Naive B cell (primary cell): ENCODE measurements around the gene FBXW7. TPM values are rescaled to one million over a fixed set of nuclear protein-coding genes. Genes with fewer than 3 reads are reported as not detected.
A peak's percentile ranks its signal among the peaks of the same experiment; 100 is the strongest.

ENCODE experiments used
- ATAC-seq, 2 donors: fragments of 150-1000 bp; cut with Tn5 transposase; 2 replicates each; pipeline ENCODE4 v1.10.0; 2021; ENCODE audit warnings: low read depth in 2 of 2, mild to moderate bottlenecking in 2 of 2, moderate library complexity in 2 of 2
- DNase-seq: peaks from one replicate; pipeline ENCODE4 v3.0.0; 2022
- H3K27ac Mint-ChIP-seq, 6 donors: one replicate each; pipeline ENCODE4 v1.8.0; 2020 to 2022; ENCODE audit warnings: mild to moderate bottlenecking in 6 of 6, mixed read lengths in 6 of 6, moderate library complexity in 5 of 6, inconsistent platforms in 2 of 6
- H3K27me3 Mint-ChIP-seq, 3 donors: one replicate each; pipeline ENCODE4 v1.8.0; 2021 to 2022; ENCODE audit warnings: mixed read lengths in 3 of 3, mild to moderate bottlenecking in 1 of 3
- H3K36me3 Mint-ChIP-seq, 2 donors: one replicate each; pipeline ENCODE4 v1.8.0; 2020 to 2022; ENCODE audit warnings: mixed read lengths in 2 of 2, inconsistent platforms in 1 of 2, mild to moderate bottlenecking in 1 of 2
- H3K4me1 Mint-ChIP-seq, 3 donors: one replicate each; pipeline ENCODE4 v1.8.0; 2020 to 2022; ENCODE audit warnings: mixed read lengths in 3 of 3, inconsistent platforms in 1 of 3, mild to moderate bottlenecking in 1 of 3, moderate library complexity in 1 of 3
- H3K4me3 Mint-ChIP-seq, 8 donors: one replicate each; pipeline ENCODE4 v1.8.0; 2020 to 2022; ENCODE audit warnings: mild to moderate bottlenecking in 8 of 8, mixed read lengths in 8 of 8, moderate library complexity in 8 of 8, inconsistent platforms in 2 of 8
- H3K9me3 Mint-ChIP-seq, 7 donors: one replicate each; pipeline ENCODE4 v1.8.0; 2020 to 2022; ENCODE audit warnings: mixed read lengths in 7 of 7, mild to moderate bottlenecking in 5 of 7, inconsistent platforms in 2 of 7, moderate library complexity in 1 of 7
- polyA plus RNA-seq, 6 donors: library from polyadenylated mRNA; unstranded; fragments of 300-500 nt; fragmentation: Illumina TruSeq; gene quantifications; one replicate each; pipeline ENCODE4 v1.2.3, GENCODE V29; 2021; ENCODE audit warnings: low read depth in 6 of 6

Gene FBXW7
- polyA plus RNA-seq, 6 donors from 2014 or later, result 35.6 to 64.2 (median 39.0) TPM

DNA sequence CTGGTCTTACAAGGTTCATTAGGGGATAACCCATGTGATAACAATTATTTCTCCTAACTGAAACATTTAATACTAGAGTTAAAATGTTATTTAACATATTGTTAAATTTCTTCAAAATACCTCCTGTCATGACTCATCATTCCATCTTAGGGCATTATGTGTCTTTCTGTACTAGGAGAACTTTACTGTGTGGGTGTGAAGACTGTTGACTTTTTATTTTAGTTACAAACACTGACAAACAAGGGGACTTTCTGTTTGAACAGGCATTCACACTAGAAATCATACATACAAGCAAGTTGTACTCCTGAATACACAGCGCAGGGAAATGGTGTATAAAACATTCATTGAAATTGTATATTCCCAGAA lies 175.9 kb downstream of the FBXW7 start:
- ATAC-seq (no peak), DNase-seq (no peak)
- Mint-ChIP-seq H3K27me3 (no peaks in the 10 kb centered on the region), H3K9me3 (no peaks in the 10 kb centered on the region), H3K4me1 (peaks cover 10 to 25% (median 19%) of the 10 kb centered on the region in 3 donors), H3K27ac (peak overlapping the region in 3 of 6 donors; percentile 34 to 78 (median 41)), H3K36me3 (peaks cover 4% of the 10 kb centered on the region in 2 donors), H3K4me3 (no peak overlapping the region)

DNA sequence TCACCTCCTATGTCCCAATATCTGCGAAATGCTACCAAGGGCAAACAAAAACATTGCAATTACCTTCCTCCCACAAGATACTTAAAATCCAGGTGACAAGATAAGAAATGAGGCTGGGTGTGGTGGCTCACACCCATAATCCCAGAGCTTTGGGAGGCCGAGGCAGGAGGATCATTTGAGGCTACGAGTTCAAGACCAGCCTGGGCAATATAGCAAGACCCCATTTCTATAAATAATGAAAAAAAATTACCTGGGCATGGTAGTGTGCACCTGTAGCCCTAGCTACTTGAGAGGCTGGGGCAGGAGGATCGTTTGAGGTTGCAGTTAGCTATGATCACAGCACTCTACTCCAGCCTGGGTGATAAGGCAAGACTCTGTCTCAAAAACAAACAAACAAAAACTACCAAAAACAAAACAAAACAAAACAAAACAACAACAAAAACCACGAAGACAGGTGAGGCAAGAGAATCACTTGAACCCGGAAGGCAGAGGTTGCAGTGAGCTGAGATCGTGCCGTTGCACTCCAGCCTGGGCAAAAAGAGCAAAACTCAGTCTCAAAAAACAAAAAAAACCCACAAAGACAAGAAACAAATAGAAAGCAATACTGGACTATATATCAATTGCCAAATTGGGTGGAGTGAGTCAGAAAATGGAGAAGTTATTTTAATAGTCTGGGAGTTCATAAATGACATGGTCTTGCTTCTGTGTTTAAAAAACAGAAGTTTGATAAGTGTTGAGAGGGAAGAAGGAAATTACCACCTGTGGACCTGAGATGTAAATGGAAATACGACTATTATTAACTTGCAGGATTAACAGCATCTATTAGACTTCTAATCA lies 176.5 kb downstream of the FBXW7 start:
- H3K27me3 Mint-ChIP-seq, result no peaks in the 10 kb centered on the region
- peaks cover 8 to 22% (median 16%) of the 10 kb centered on the region in 3 donors for H3K4me1 Mint-ChIP-seq
- no peaks in the 10 kb centered on the region for H3K9me3 Mint-ChIP-seq
- H3K27ac Mint-ChIP-seq, result peak overlapping the region in 3 of 6 donors; percentile 34 to 83 (median 50)
- ATAC-seq (peak; percentile 49 to 53), DNase-seq (no peak)
- H3K36me3 Mint-ChIP-seq, result no peaks in the 10 kb centered on the region
- H3K4me3 Mint-ChIP-seq, result peak overlapping the region in 1 of 8 donors; percentile 57

DNA sequence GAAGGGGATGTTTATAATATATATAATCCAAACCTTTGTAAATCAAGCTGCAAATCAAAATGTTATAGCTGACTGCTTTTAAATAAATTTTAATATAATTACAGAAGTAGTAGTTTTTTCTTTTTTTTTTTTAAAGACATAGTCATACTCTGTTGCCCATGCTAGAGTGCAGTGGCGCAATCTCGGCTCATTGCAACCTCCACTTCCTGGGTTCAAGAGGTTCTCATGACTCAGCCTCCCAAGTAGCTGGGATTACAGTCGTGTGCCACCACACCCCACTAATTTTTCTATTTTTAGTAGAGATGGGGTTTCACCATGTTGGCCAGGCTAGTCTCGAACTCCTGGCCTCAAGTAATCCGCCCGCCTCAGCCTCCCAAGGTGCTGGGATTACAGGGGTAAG lies 178.7 kb downstream of the FBXW7 start:
- DNase-seq (no peak), ATAC-seq (no peak)
- H3K4me3 Mint-ChIP-seq, result no peak overlapping the region
- H3K36me3 Mint-ChIP-seq, result no peaks in the 10 kb centered on the region
- H3K9me3 Mint-ChIP-seq, result no peaks in the 10 kb centered on the region
- no peaks in the 10 kb centered on the region for H3K27me3 Mint-ChIP-seq
- H3K4me1 Mint-ChIP-seq, result peaks cover 16 to 35% (median 30%) of the 10 kb centered on the region in 3 donors
- H3K27ac Mint-ChIP-seq, result no peak overlapping the region

DNA sequence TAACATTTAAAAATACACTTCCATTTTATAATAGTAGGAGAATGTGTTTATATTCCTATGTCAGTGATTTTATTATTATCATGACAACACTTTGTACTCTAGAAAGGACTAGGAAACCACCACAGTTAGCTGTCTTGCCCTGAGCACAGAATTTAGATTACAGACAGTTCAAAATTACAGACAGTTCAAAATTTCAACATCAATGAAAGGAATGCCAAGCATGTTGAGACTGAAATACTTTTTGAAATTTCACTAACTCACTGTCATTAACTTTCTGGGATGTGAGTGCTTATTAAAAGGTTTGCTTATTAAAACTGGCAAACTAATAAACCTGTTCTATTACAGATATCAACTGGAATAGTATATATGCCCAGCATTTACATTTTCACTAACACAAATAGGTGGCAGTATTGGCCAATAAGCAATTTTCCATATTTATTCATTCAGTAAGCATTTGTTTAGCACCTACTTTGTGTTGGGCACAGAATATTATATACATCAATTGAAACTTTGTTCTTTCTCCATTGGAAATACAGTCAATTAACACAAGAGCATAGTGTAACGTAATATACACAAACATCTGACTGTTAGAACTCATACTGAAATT lies 179.4 kb downstream of the FBXW7 start:
- ATAC-seq, result no peak
- H3K4me3 Mint-ChIP-seq, result no peak overlapping the region
- H3K4me1 Mint-ChIP-seq, result peaks cover 18 to 38% (median 31%) of the 10 kb centered on the region in 3 donors
- H3K27ac Mint-ChIP-seq, result no peak overlapping the region
- H3K9me3 Mint-ChIP-seq, result no peaks in the 10 kb centered on the region
- DNase-seq, result no peak
- no peaks in the 10 kb centered on the region for H3K27me3 Mint-ChIP-seq
- no peaks in the 10 kb centered on the region for H3K36me3 Mint-ChIP-seq

DNA sequence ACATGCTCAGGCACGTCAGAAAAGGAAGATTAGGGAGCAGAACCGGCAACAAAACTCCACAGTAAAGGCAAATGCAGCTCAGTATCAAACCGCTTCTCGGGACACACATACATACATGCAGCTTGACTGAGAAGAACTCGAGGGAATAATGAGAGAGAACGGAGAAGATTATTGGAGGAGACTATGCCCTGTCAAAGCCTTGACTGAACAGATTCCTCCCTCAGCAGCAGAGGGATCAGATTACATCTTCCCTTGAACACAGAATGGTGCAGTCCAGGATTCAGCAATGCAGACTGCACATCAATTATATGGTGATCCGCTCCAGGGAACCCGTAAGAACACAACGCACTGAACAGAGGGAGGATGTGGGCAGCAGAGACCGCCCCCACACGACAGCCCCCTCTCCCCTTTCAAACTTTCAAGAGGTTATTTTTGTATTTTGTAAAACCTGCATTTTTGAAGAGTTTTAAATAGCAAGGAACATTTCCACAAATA lies 183.2 kb downstream of the FBXW7 start:
- ATAC-seq, result peak; percentile 93
- peak; percentile 30 for DNase-seq
- Mint-ChIP-seq H3K9me3 (no peaks in the 10 kb centered on the region), H3K4me1 (peaks cover 10 to 23% (median 17%) of the 10 kb centered on the region in 3 donors), H3K4me3 (peak overlapping the region; percentile 56 to 90 (median 76)), H3K27me3 (no peaks in the 10 kb centered on the region), H3K36me3 (no peaks in the 10 kb centered on the region), H3K27ac (peak overlapping the region in 5 of 6 donors; percentile 23 to 82 (median 68))

DNA sequence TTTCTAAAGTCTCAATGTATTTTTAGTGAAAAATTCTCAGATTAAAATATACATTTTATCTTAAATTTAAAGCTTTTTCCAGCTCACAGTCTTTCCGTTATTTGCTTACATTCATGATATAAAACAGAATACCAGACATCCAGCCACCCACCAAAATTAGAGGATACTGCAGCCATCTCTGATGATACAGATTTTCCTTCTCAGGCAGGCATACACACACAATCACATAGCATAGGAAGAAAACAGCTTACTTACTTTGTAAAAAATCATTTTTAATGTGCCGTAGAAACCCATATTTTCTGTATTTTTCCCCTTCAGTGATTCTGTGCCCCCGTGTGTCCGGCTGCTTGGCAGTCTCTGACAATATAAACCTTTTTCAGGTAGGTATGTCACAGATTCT lies 183.7 kb downstream of the FBXW7 start:
- Mint-ChIP-seq H3K27me3 (no peaks in the 10 kb centered on the region), H3K27ac (peak overlapping the region in 4 of 6 donors; percentile 23 to 82 (median 56)), H3K9me3 (no peaks in the 10 kb centered on the region), H3K4me1 (peaks cover 10 to 23% (median 17%) of the 10 kb centered on the region in 3 donors), H3K4me3 (peak overlapping the region in 7 of 8 donors; percentile 56 to 90 (median 77)), H3K36me3 (no peaks in the 10 kb centered on the region)
- ATAC-seq (no peak), DNase-seq (no peak)

DNA sequence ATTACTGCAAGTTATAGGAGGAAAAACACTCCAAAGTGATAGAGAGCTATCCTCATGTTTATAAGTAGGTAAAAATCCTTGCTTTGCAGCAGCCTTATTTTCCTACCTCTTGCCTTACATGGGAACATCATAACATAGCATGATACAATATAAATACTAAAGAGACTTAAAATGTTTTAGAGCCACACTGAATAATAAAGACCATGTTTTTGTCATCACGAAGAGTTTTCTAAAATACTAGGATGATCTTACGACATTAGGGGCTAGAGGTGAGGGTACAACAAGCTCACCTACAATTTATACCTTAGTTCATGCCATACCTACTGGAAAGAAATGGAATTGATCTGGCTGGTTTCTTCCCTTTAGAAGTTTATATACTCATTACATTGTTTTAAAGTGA lies 184.8 kb downstream of the FBXW7 start:
- ATAC-seq, result no peak
- peaks cover 8 to 9% of the 10 kb centered on the region in 2 donors for H3K36me3 Mint-ChIP-seq
- no peak for DNase-seq
- no peaks in the 10 kb centered on the region for H3K9me3 Mint-ChIP-seq
- H3K27ac Mint-ChIP-seq, result peak overlapping the region in 1 of 6 donors; percentile 26
- no peak overlapping the region for H3K4me3 Mint-ChIP-seq
- H3K4me1 Mint-ChIP-seq, result peaks cover 10 to 23% (median 17%) of the 10 kb centered on the region in 3 donors
- no peaks in the 10 kb centered on the region for H3K27me3 Mint-ChIP-seq

DNA sequence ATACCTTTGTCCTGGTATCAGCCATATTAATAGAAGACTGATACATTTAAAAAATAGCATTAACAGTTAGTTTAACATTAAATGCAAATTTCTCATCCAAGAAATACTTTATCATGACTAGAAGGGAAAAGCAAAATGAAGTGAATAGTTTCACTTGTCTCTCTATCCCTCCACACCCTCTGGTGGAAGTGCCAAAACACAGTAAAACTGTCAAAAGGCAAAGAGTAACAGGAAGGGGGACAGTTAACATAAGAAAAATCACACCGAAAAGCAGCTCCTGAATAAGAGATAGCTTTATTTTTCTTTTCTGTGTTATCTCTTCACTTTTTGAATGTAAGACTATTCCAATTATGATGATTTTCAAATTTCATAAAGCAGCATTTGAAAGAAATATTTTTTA lies 187.2 kb downstream of the FBXW7 start:
- no peak for ATAC-seq
- H3K27me3 Mint-ChIP-seq, result no peaks in the 10 kb centered on the region
- H3K36me3 Mint-ChIP-seq, result peaks cover 9 to 10% of the 10 kb centered on the region in 2 donors
- H3K4me1 Mint-ChIP-seq, result peaks cover 10 to 16% (median 14%) of the 10 kb centered on the region in 3 donors
- no peaks in the 10 kb centered on the region for H3K9me3 Mint-ChIP-seq
- no peak overlapping the region for H3K27ac Mint-ChIP-seq
- DNase-seq, result no peak
- no peak overlapping the region for H3K4me3 Mint-ChIP-seq

DNA sequence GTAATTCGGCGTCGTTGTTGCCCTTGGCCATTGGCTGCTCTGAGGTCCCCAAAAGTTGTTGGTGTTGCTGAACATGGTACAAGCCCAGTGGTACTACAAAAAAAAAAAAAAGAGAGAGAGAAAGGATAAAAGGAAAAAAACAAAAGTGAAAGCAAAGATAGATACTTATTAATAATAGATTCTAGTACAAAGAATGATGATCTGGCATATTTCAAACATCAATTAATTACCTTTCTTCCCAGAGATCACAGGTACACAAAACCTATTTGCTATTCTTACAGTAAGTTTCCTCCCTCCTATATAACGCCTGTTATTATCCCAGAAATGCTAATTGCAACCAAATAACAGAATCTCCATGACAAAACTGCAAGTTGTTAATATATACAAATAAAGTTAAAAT lies 188.9 kb downstream of the FBXW7 start:
- Mint-ChIP-seq H3K4me1 (peaks cover 0 to under 1% (median 0%) of the 10 kb centered on the region in 3 donors), H3K4me3 (no peak overlapping the region), H3K36me3 (peaks cover 9 to 10% of the 10 kb centered on the region in 2 donors), H3K27ac (no peak overlapping the region), H3K9me3 (no peaks in the 10 kb centered on the region), H3K27me3 (no peaks in the 10 kb centered on the region)
- ATAC-seq (no peak), DNase-seq (no peak)

DNA sequence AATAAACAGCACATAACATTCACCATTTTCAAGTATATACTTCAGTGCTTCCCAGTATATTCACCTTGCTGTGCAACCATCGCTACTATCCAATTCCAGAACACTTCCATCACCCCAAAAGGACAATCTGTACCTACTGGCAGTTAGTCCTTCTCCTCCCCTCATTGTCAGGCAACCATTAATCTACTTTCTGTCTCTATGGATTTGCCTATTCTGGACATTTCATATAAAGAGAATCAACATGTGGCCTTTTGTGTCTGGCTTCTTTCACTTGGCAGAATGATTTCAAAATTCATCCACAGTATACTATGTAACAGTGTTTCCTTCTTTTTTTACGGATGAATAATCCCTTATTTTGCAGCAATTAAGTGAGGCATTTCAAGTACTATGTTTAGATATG lies 189.4 kb downstream of the FBXW7 start:
- H3K4me1 Mint-ChIP-seq, result peaks cover 0 to under 1% (median 0%) of the 10 kb centered on the region in 3 donors
- H3K27ac Mint-ChIP-seq, result no peak overlapping the region
- no peak for ATAC-seq

DNA sequence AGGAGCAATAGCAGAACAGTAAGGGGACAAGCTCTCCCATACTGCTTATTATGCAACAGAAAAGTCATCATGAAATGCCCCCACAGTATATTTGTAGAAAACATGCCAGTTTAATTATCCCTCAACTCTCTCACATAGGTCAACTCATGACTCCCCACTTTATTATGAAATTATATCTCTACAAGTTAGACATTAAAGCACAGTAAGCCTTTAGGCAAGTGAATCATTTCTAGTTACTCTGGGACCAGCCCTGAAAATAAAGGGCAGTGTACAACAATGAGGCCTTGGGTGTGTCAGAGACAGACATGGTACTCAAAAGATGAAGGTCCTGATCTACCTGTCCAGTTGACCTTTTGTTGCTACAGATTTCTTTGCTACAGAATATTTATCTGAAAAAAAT lies 191.9 kb downstream of the FBXW7 start:
- Mint-ChIP-seq H3K36me3 (peaks cover 15 to 20% of the 10 kb centered on the region in 2 donors), H3K9me3 (no peaks in the 10 kb centered on the region), H3K27ac (no peak overlapping the region), H3K27me3 (no peaks in the 10 kb centered on the region), H3K4me3 (no peak overlapping the region), H3K4me1 (peaks cover 0 to 10% (median 0%) of the 10 kb centered on the region in 3 donors)
- no peak for DNase-seq
- ATAC-seq, result no peak

More for the DNA sequence above, 189.4 kb downstream of the FBXW7 start:
- DNase-seq, result no peak
- H3K4me3 Mint-ChIP-seq, result no peak overlapping the region
- no peaks in the 10 kb centered on the region for H3K9me3 Mint-ChIP-seq
- no peaks in the 10 kb centered on the region for H3K27me3 Mint-ChIP-seq
- H3K36me3 Mint-ChIP-seq, result peaks cover 9 to 10% of the 10 kb centered on the region in 2 donors

DNA sequence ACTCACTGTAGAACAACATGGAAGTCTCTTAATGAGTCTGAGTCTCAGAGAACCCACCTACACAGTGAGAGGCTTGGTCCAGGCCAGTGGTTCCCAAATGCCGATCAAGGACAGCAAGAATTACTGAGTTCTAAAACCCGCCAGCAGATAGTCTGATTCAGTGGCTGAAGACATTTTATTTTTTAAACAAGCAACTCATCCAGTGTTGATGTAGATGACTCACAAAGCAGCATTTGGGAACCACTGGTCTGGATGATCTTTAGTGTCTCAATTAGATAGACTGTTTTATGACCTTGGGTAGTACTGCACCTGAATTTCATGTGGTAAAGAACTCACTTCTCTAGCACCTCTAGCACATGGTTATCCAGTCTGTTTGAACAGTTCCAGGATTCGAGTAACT lies 193.6 kb downstream of the FBXW7 start:
- H3K4me3 Mint-ChIP-seq, result no peak overlapping the region
- H3K27me3 Mint-ChIP-seq, result no peaks in the 10 kb centered on the region
- H3K9me3 Mint-ChIP-seq, result no peaks in the 10 kb centered on the region
- ATAC-seq, result no peak
- peaks cover 15 to 20% of the 10 kb centered on the region in 2 donors for H3K36me3 Mint-ChIP-seq
- no peak for DNase-seq
- H3K4me1 Mint-ChIP-seq, result peaks cover 0 to 10% (median 0%) of the 10 kb centered on the region in 3 donors
- H3K27ac Mint-ChIP-seq, result peak overlapping the region in 2 of 6 donors; percentile 30 to 44

DNA sequence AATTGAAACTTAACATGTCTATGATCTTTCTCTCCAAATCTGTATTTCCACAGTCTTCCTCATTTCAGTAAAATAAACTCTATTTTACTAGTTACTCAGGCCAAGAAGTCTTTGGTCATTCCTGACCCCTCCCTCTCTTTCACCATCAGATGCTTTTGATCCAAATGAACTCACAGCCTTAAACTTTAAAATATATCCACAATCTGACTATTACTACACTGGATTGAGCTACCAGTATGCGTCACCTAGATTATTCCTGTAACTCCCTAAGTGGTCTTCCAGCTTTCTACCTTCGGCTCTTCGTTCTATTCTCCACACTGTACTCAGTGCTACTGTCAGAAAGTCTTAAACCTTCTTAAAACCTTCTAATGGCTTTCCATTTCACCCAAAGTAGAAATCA lies 195.1 kb downstream of the FBXW7 start:
- Mint-ChIP-seq H3K4me1 (peaks cover 0 to 10% (median 0%) of the 10 kb centered on the region in 3 donors), H3K27me3 (no peaks in the 10 kb centered on the region), H3K9me3 (no peaks in the 10 kb centered on the region), H3K36me3 (peaks cover 7 to 10% of the 10 kb centered on the region in 2 donors), H3K27ac (peak overlapping the region in 3 of 6 donors; percentile 1 to 70 (median 5)), H3K4me3 (no peak overlapping the region)
- DNase-seq, result no peak
- no peak for ATAC-seq
